ENCODE results near the gene ZFP42. TPM values are rescaled to one million over a fixed set of nuclear protein-coding genes. Genes with fewer than 3 reads are reported as not detected.

ZFP42 gene
- total RNA-seq, result 0.05 TPM in 1 of 2 replicates, not detected in the other

DNA sequence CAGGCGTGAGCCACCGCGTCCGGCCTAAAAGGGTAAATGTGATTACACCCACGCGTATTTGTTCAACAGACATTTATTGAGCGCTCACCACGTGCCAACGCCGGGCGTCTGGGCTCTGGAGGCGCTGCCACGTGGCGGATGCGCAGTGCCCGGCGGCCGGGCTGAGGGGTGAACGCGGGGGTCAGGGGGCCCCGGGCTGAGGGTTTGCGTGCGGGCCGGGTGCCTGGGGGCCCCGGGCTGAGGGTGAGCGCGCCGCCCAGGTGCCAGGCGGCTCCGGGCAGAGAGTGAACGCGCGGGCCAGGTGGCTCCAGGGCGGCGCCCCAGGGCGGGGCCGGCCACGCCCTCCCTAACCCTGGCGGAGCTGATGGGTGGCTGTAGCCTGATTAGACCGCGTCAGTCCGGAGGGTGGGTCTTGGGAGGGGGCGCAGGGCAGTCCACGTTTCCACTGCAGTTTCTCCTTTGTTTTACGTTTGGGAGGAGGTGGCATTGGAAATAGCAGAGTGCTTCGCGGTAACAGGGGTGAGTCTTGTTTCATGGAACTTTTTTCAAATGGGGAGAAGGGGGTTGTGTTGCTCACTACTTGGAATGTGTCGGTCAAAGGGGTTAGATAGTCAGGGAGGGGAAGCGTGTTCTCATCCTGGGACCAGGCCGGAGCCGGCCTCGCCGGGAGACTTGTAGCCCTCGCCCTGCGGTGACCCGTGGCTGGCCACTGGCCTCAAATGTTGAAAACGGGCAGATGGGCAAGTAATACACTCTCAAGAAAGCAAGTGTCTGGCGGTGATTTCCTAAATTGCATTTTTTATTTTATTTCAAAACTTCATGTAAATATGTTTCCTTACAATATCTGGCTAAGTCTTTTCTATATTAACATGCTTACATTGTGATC lies at the start of gene ZFP42:
TSS of gene ZFP42 (plus strand) at position 450 of the 886 bp plus-strand sequence. CDS start 7,037 bp downstream, outside the sequence.

Other genes with a start within 250 kb of the ZFP42 start
- gene TRIML2, start 113.8 kb downstream of the ZFP42 start, total RNA-seq, result 0.14 TPM in 1 of 2 replicates, not detected in the other
- not detected in 2 replicates for gene TRIML1, start 143.7 kb downstream of the ZFP42 start, total RNA-seq

Measured in smooth muscle cell of the umbilical artery (primary cell).